NT2/D1 (cell line): ENCODE measurements around the gene SRGAP3.
"Not testable (repeated sequence)": the region's sequence is repeated elsewhere in the genome, so short reads cannot be mapped to it uniquely, and the experiment has no call there.

Experiments used
- DNase-seq: peaks from one replicate; pipeline ENCODE4 v3.0.0-alpha.2; 2011; ENCODE audit warnings: low read depth, low spot score
- H3K27me3 ChIP-seq: 2 replicates; pipeline ENCODE4 v1.6.0; 2011; ENCODE audit warnings: mild to moderate bottlenecking; ENCODE audit not compliant: insufficient read length, insufficient read depth
- H3K36me3 ChIP-seq: 2 replicates; pipeline ENCODE4 v1.6.1; 2011; ENCODE audit warnings: mild to moderate bottlenecking, low read length, mixed read lengths; ENCODE audit not compliant: insufficient read depth, insufficient read length
- H3K4me1 ChIP-seq: 2 replicates; pipeline ENCODE4 v1.5.1; 2011; ENCODE audit not compliant: insufficient read depth, insufficient read length
- H3K4me3 ChIP-seq: 2 replicates; pipeline ENCODE4 v1.5.1; 2011; ENCODE audit warnings: low read depth; ENCODE audit not compliant: insufficient read length
- H3K9ac ChIP-seq: 2 replicates; pipeline ENCODE4 v1.6.0; 2011; ENCODE audit warnings: low read depth; ENCODE audit not compliant: insufficient read length
- H3K9me3 ChIP-seq: 2 replicates; pipeline ENCODE4 v1.5.1; 2011; ENCODE audit warnings: mild to moderate bottlenecking, low read length; ENCODE audit not compliant: insufficient read depth
- SUZ12 ChIP-seq: IDR thresholded peaks from 2 replicates; pipeline ENCODE4 v1.6.1; 2011; ENCODE audit not compliant: insufficient read length, insufficient read depth; ENCODE audit errors: extremely low read depth
- YY1 ChIP-seq: IDR thresholded peaks from 2 replicates; pipeline ENCODE4 v1.6.1; 2011; ENCODE audit not compliant: insufficient read length, insufficient read depth
- ZNF274 ChIP-seq: IDR thresholded peaks from 2 replicates; pipeline ENCODE4 v1.6.1; 2011; ENCODE audit warnings: mild to moderate bottlenecking, low read depth, low read length

Gene SRGAP3

GRCh38 chr3:9291821-9292410, 42.5 kb upstream of the SRGAP3 start:
- no peak overlapping the region for H3K4me3 ChIP-seq
- TF ChIP-seq ZNF274 (no peak), YY1 (no peak), SUZ12 (no peak)
- no peaks in the 10 kb centered on the region for H3K36me3 ChIP-seq
- H3K9ac ChIP-seq: no peak overlapping the region
- 0 out of 2 replicates have a peak, but pooled peaks cover 6% of the 10 kb centered on the region for H3K9me3 ChIP-seq
- no peaks in the 10 kb centered on the region for H3K4me1 ChIP-seq
- H3K27me3 ChIP-seq: no peaks in the 10 kb centered on the region
- no peak for DNase-seq

GRCh38 chr3:9290566-9290965, 41.1 kb upstream of the SRGAP3 start:
- H3K9ac ChIP-seq: no peak overlapping the region
- H3K9me3 ChIP-seq: 0 out of 2 replicates have a peak, but pooled peaks cover 6% of the 10 kb centered on the region
- H3K36me3 ChIP-seq: no peaks in the 10 kb centered on the region
- TF ChIP-seq SUZ12 (no peak), YY1 (no peak), ZNF274 (no peak)
- H3K4me1 ChIP-seq: no peaks in the 10 kb centered on the region
- H3K4me3 ChIP-seq: no peak overlapping the region
- no peaks in the 10 kb centered on the region for H3K27me3 ChIP-seq
- no peak for DNase-seq

GRCh38 chr3:9281533-9281932, 32.1 kb upstream of the SRGAP3 start:
- H3K4me1 ChIP-seq, H3K9ac ChIP-seq, H3K27me3 ChIP-seq, H3K4me3 ChIP-seq, H3K36me3 ChIP-seq, H3K9me3 ChIP-seq, DNase-seq: not testable (repeated sequence)

GRCh38 chr3:9280451-9281219, 31.2 kb upstream of the SRGAP3 start:
- TF ChIP-seq SUZ12: no peak
- TF ChIP-seq YY1: no peak
- TF ChIP-seq ZNF274: no peak
- no peak for DNase-seq
- H3K9ac ChIP-seq: no peak overlapping the region

GRCh38 chr3:9279966-9280365, 30.5 kb upstream of the SRGAP3 start:
- no peak for DNase-seq
- peaks cover 4% of the 10 kb centered on the region; the same call in 1 of the 2 replicates for H3K9me3 ChIP-seq
- H3K4me3 ChIP-seq: no peak overlapping the region
- H3K9ac ChIP-seq: no peak overlapping the region
- TF ChIP-seq ZNF274 (no peak), YY1 (no peak), SUZ12 (no peak)
- no peaks in the 10 kb centered on the region for H3K27me3 ChIP-seq
- H3K4me1 ChIP-seq: peaks cover 4% of the 10 kb centered on the region
- H3K36me3 ChIP-seq: no peaks in the 10 kb centered on the region

More at GRCh38 chr3:9280451-9281219, 31.2 kb upstream of the SRGAP3 start:
- Histone ChIP-seq H3K27me3 (no peaks in the 10 kb centered on the region), H3K4me1 (peaks cover 4% of the 10 kb centered on the region), H3K9me3 (no peaks in the 10 kb centered on the region), H3K36me3 (no peaks in the 10 kb centered on the region), H3K4me3 (no peak overlapping the region)

GRCh38 chr3:9278498-9278897, 29.1 kb upstream of the SRGAP3 start:
- TF ChIP-seq SUZ12 (no peak), ZNF274 (no peak), YY1 (no peak)
- DNase-seq: no peak
- no peaks in the 10 kb centered on the region for H3K27me3 ChIP-seq
- H3K9me3 ChIP-seq: peaks cover 12% of the 10 kb centered on the region
- peaks cover 4% of the 10 kb centered on the region for H3K4me1 ChIP-seq
- H3K36me3 ChIP-seq: no peaks in the 10 kb centered on the region
- H3K9ac ChIP-seq: no peak overlapping the region
- no peak overlapping the region for H3K4me3 ChIP-seq

- H3K9ac ChIP-seq: no peak overlapping the region
- H3K4me1 ChIP-seq: peaks cover 4% of the 10 kb centered on the region
- H3K9me3 ChIP-seq: peaks cover 12% of the 10 kb centered on the region
- no peak for DNase-seq
- TF ChIP-seq ZNF274: no peak
- TF ChIP-seq SUZ12: no peak
- TF ChIP-seq YY1: no peak
- H3K4me3 ChIP-seq: no peak overlapping the region
- H3K27me3 ChIP-seq: no peaks in the 10 kb centered on the region
- H3K36me3 ChIP-seq: no peaks in the 10 kb centered on the region
Observed at GRCh38 chr3:9278085-9278484, 28.6 kb upstream of the SRGAP3 start.
